Natural killer cell treated with Interleukin-12 subunit alpha and Interleukin-12 subunit beta and Interleukin-15 and Interleukin-18, amount 100 ng/mL, for 72 hours (primary cell): ENCODE measurements around the gene TBC1D1. TPM values are rescaled to one million over a fixed set of nuclear protein-coding genes. Genes with fewer than 3 reads are reported as not detected.
"Not testable (repeated sequence)": the region's sequence is repeated elsewhere in the genome, so short reads cannot be mapped to it uniquely, and the experiment has no call there.

Experiments
- ATAC-seq, 2 donors: fragments of 150-1000 bp; cut with Tn5 transposase in 1 of 2; sonication (Bioruptor Pico), chemical (Tn5 transposase) in 1 of 2; 2 replicates each; pipeline ENCODE4 v1.10.0; 2021
- DNase-seq: peaks from one replicate; pipeline ENCODE4 v3.0.0; 2022; ENCODE audit warnings: low spot score
- H3K27ac Mint-ChIP-seq, 2 donors: 1 replicate in 1 of 2; 2 replicates in 1 of 2; pipeline ENCODE4 v1.8.0; 2022; ENCODE audit warnings: mixed read lengths in 2 of 2, mild to moderate bottlenecking in 1 of 2, moderate library complexity in 1 of 2
- H3K27me3 Mint-ChIP-seq, 2 donors: 1 replicate in 1 of 2; 2 replicates in 1 of 2; pipeline ENCODE4 v1.8.0; 2022; ENCODE audit warnings: mixed read lengths in 2 of 2
- H3K36me3 Mint-ChIP-seq: one replicate; pipeline ENCODE4 v1.8.0; 2022; ENCODE audit warnings: mixed read lengths
- H3K4me1 Mint-ChIP-seq, 2 donors: 1 replicate in 1 of 2; 2 replicates in 1 of 2; pipeline ENCODE4 v1.8.0; 2022; ENCODE audit warnings: low read depth in 2 of 2, mixed read lengths in 2 of 2, mild to moderate bottlenecking in 1 of 2
- H3K4me3 Mint-ChIP-seq: one replicate; pipeline ENCODE4 v1.8.0; 2022; ENCODE audit warnings: mixed read lengths
- H3K9me3 Mint-ChIP-seq: 2 replicates; pipeline ENCODE4 v1.8.0; 2022; ENCODE audit warnings: mixed read lengths
- total RNA-seq, 2 donors: library from RNA; stranded (reverse); gene quantifications; one replicate each; pipeline ENCODE4 v1.2.3, GENCODE V29; 2022

TBC1D1 gene
- total RNA-seq, 2 donors from 2014 or later, result 47.9 to 66.6 TPM

DNA sequence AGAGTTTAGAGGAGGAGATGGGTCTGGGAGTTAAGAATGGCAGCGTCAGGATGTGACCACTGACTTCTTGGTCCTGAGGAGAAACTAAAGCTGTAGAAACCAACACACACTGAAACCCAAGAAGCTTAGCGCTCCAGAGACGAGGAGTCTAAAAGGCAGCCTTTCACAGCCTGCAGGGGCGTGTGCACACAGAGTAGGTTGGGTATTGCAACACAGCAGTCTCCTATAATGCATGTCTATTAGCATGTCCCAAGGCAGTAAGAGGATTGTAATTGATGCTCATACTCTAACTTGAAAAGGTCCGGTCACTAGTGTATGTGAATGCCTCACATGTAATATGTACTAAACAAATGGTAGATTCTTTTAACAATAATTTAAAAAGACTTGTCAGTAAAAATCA is 126.7 kb downstream of the TBC1D1 start:
- Mint-ChIP-seq H3K4me1 (peaks cover 0 to 10% of the 10 kb centered on the region in 2 donors), H3K27ac (no peak overlapping the region)

DNA sequence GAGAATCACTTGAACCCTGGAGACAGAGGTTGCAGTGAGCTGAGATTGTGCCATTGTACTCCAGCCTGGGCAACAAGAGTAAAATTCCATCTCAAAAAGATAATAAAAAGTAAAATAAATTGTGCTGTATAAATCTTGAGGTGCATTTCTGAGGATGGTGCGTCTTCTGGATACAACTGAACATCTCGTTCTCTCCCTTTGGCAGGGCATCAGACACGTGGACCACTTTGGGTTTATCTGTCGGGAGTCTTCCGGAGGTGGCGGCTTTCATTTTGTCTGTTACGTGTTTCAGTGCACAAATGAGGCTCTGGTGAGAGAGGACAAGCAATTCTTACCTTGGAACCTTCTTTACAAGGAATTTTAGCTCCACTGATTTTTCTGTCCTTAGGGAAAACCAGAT is 129.5 kb downstream of the TBC1D1 start:
- H3K9me3 Mint-ChIP-seq, result no peaks in the 10 kb centered on the region
- no peak overlapping the region for H3K4me3 Mint-ChIP-seq
- no peak for DNase-seq
- H3K36me3 Mint-ChIP-seq, result peaks cover 24% of the 10 kb centered on the region
- H3K27me3 Mint-ChIP-seq, result no peaks in the 10 kb centered on the region
- no peak overlapping the region for H3K27ac Mint-ChIP-seq
- H3K4me1 Mint-ChIP-seq, result peaks cover 14 to 26% of the 10 kb centered on the region in 2 donors
- ATAC-seq, result no peak

More for the DNA sequence above, 126.7 kb downstream of the TBC1D1 start:
- H3K4me3 Mint-ChIP-seq, result no peak overlapping the region
- no peaks in the 10 kb centered on the region for H3K9me3 Mint-ChIP-seq
- peaks cover 16% of the 10 kb centered on the region for H3K36me3 Mint-ChIP-seq
- no peaks in the 10 kb centered on the region for H3K27me3 Mint-ChIP-seq
- DNase-seq (no peak), ATAC-seq (no peak)

GRCh38 chr4:38020961-38021360 is 130.1 kb downstream of the TBC1D1 start:
- H3K4me3 Mint-ChIP-seq, H3K9me3 Mint-ChIP-seq, H3K27me3 Mint-ChIP-seq, H3K27ac Mint-ChIP-seq, ATAC-seq, DNase-seq: not testable (repeated sequence)
- peaks cover 24% of the 10 kb centered on the region for H3K36me3 Mint-ChIP-seq
- peaks cover 14 to 26% of the 10 kb centered on the region in 2 donors for H3K4me1 Mint-ChIP-seq

- Mint-ChIP-seq H3K27me3 (no peaks in the 10 kb centered on the region), H3K27ac (no peak overlapping the region), H3K36me3 (peaks cover 24% of the 10 kb centered on the region), H3K4me3 (no peak overlapping the region), H3K4me1 (peaks cover 14 to 26% of the 10 kb centered on the region in 2 donors), H3K9me3 (no peaks in the 10 kb centered on the region)
- DNase-seq (no peak), ATAC-seq (no peak)
Measured at GRCh38 chr4:38021751-38022150, 130.9 kb downstream of the TBC1D1 start.

DNA sequence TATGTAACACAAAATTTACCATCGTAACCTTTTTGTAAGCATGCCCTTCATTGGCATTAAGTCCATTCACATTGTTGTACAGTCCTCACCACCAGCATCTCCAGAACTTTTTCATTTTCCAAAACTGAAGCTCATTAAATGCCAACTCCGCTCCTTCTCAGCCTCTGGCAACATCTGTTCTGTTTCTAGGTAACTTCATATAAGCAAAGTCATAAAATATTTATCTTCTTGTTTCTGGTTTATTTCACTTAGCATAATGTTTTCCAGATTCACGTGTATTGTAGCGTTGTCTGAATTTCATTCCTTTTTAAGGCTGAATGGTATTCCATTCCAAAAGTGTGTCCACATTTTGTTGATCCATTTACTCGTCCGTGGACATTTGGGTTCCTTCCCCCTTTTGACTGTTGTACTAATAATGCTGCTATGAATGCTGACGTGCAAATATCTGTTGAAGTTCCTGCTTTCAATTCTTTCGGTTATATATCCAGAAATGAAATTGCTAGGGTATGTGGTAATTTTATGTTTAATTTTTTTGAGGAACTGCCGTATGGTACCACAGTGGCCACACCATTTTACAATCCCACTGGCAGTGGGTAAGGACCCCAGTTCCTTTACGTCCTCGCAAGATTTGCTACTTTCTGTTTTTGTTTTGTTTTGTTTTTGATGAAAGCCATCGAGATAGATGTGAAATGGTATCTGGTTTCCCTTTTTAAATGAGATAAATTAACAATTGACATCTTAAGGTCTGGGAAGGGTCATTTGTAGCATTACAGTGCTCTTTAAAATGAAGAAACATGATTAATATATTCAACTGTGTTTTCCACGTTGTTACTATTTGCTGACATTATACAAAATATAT is 132.7 kb downstream of the TBC1D1 start:
- peak overlapping the region; percentile 50 to 71 for H3K27ac Mint-ChIP-seq
- DNase-seq, result no peak
- peak overlapping the region; percentile 88 for H3K4me3 Mint-ChIP-seq
- peaks cover 24% of the 10 kb centered on the region for H3K36me3 Mint-ChIP-seq
- H3K4me1 Mint-ChIP-seq, result peaks cover 14 to 26% of the 10 kb centered on the region in 2 donors
- no peaks in the 10 kb centered on the region for H3K27me3 Mint-ChIP-seq
- no peak for ATAC-seq
- H3K9me3 Mint-ChIP-seq, result no peaks in the 10 kb centered on the region

DNA sequence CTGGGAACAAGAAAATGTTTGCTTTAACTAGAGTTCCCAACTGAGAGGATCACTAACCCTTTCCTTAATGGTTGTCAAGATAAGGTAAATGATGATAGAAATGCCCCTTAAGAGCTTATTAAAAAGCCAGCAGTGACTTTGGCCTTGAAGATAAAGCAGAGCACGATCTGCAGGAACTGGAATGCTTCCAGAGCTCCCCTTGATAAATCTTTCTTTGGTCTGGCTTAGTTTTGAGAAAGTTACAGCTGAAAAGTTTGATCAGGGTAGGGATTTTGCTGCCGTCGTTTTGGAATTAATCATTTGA is 133.3 kb downstream of the TBC1D1 start:
- no peaks in the 10 kb centered on the region for H3K9me3 Mint-ChIP-seq
- peak overlapping the region; percentile 50 to 71 for H3K27ac Mint-ChIP-seq
- no peak for ATAC-seq
- peak overlapping the region; percentile 88 for H3K4me3 Mint-ChIP-seq
- no peak for DNase-seq
- peaks cover 14 to 26% of the 10 kb centered on the region in 2 donors for H3K4me1 Mint-ChIP-seq
- no peaks in the 10 kb centered on the region for H3K27me3 Mint-ChIP-seq
- H3K36me3 Mint-ChIP-seq, result peaks cover 24% of the 10 kb centered on the region

DNA sequence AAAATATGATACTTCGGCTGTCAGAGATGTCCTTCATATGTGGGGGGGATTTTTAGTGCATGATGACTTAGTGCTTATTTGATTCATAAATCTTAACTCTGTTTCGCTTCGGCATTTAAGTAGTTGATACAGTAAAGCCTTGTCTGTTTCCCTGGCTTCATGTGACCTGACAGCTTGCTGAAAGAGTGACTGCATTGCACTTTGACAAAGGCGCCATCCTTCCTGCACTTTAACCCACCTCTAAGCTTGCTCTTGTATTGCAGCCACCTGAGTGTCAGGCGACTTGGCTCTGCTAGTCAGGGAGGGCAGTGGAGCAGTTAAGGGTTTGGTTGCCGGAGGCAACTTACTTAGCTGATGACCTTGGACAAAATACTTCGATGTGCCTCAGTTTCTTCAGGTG is 134.8 kb downstream of the TBC1D1 start:
- Mint-ChIP-seq H3K27me3 (no peaks in the 10 kb centered on the region), H3K36me3 (peaks cover 28% of the 10 kb centered on the region), H3K4me1 (peaks cover 14 to 26% of the 10 kb centered on the region in 2 donors), H3K27ac (no peak overlapping the region), H3K4me3 (no peak overlapping the region), H3K9me3 (no peaks in the 10 kb centered on the region)
- no peak for DNase-seq
- no peak for ATAC-seq

DNA sequence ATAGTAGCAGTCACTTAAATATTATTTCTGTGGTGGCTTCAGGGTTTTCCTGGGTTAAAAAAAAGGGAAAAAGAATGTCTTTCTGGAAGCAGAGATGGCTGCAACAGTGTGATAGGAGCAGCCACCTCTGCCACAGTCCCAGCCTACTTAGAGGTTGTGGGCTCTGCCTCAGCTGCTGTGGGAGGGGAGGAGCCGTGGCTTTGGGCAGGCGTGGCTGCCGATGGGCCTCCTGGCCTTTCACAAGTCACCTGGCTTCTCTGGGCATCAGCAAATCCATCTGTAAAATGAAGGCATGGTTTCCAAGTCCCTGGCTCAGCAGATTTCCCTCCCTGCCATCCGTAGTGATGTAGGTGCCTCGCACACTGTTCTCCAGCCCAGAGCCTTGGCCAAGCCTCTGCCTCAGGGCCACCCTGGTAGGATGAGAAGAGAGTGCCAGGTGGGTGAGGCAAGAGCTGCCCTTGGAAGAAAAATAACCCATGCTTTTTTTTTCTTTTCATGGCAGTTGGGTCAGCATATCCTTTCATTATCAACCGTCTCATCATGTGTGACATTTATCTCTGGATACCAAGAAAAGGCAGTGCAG is 135.4 kb downstream of the TBC1D1 start:
- peaks cover 14 to 26% of the 10 kb centered on the region in 2 donors for H3K4me1 Mint-ChIP-seq
- peaks cover 22% of the 10 kb centered on the region for H3K36me3 Mint-ChIP-seq

DNA sequence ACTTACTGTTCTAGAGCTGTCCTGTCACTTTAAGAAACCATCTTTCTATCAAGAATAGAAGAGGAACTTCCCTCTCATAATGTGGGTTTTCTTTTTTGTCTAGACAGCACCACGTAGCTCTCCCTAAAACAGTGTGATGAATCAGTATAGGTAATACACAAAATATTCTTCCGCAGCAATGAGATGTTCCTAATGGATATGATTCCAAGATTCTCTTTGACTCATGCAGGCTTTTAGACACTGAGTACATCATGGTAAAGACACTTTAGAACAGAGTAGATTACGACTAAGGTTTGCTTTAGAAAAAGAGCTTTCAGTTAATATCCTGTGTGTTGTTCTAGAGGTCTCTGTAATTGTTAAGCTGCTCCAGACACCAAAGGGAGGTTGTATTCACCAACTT is 139.1 kb downstream of the TBC1D1 start:
- Mint-ChIP-seq H3K4me1 (no peaks in the 10 kb centered on the region), H3K36me3 (peaks cover 5% of the 10 kb centered on the region), H3K4me3 (no peak overlapping the region), H3K9me3 (no peaks in the 10 kb centered on the region), H3K27me3 (no peaks in the 10 kb centered on the region), H3K27ac (no peak overlapping the region)
- no peak for ATAC-seq
- no peak for DNase-seq

More for the DNA sequence above, 135.4 kb downstream of the TBC1D1 start:
- Mint-ChIP-seq H3K9me3 (no peaks in the 10 kb centered on the region), H3K27me3 (no peaks in the 10 kb centered on the region), H3K27ac (no peak overlapping the region), H3K4me3 (no peak overlapping the region)
- no peak for ATAC-seq
- DNase-seq, result no peak

DNA sequence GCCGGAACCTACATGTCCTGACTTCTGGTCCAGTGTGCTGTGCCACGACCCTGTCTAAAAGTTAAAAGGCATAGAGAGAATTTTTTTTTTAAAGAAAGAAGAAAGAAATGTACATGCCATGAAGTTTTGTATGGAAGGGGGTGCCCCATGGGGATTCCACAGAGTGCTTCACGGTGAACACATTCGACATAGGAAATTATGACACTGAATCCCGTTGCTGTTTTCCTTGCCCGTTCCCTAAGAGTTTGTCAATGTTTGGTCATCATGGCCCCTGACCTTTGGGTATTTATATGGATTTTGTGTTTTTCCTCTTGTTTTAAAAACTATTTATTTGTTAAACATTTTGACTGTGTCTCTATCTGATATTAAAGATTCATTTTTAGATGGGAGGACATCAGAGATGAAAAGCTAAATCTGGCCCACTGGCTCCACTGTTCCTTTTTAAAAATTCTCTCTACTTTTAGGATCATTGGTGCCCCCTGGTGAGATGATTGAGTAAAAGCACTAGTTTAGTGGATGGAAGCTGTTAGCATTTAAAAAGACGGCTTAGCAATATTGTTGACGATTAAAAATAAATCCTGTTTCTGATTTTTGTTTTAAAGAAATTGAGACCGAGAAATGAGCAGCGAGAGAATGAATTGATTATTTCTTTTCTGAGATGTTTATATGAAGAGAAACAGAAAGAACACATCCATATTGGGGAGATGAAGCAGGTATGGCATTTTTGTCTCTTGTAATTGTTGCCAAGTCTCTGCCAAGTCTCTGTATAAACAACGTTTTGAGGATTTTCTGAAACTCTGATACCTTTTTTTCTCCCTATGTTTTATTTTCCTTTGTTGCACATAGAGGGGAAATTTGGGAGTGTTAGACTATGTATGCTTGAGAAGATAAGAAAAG is 144.3 kb downstream of the TBC1D1 start:
- peak overlapping the region in 1 of 2 donors; percentile 39 for H3K27ac Mint-ChIP-seq

DNA sequence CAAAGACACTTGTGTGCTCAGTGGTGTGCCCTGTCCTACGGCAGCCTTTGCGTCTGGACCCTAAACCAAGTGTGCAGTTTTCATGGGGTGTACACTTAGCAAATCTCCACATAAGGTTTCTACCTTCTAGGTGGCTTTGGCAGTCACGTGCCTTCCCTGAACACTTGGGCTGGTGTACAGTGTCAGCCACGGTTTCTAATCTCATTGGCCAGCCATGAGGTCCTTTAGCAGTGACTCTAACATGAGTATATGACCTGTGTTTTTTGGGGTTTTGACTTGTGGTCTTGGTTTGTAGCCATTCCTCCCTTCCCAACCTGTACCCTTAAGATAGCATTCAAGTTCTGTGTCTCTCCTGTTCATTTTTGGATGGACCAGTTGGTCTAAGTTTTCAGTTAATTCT is 145.7 kb downstream of the TBC1D1 start:
- Mint-ChIP-seq H3K27me3 (no peaks in the 10 kb centered on the region), H3K36me3 (peaks cover 11% of the 10 kb centered on the region), H3K9me3 (no peaks in the 10 kb centered on the region), H3K4me3 (no peak overlapping the region), H3K4me1 (no peaks in the 10 kb centered on the region), H3K27ac (no peak overlapping the region)
- ATAC-seq (no peak), DNase-seq (no peak)

More for the DNA sequence above, 144.3 kb downstream of the TBC1D1 start:
- Mint-ChIP-seq H3K4me3 (no peak overlapping the region), H3K4me1 (no peaks in the 10 kb centered on the region), H3K27me3 (no peaks in the 10 kb centered on the region), H3K36me3 (peaks cover 6% of the 10 kb centered on the region), H3K9me3 (no peaks in the 10 kb centered on the region)
- DNase-seq (no peak), ATAC-seq (no peak)

DNA sequence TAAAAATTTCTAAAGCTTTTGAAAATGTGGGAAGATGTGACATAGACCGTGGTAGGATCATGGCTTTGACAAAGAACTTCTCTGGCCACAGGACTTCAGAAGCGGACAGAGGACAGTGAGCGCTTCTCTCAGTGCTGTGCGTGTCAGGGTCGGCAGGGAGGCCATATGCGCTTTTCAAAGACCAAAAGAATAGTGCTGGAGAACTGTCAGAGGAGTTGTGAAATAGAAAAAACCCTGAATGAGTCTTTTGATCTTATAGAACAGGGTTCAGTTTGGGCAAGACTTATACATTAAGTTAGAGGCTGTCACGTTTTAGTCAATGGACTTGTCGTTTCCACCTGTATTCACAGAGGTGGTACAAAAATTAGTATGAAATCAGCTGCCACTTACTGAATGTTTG is 146.7 kb downstream of the TBC1D1 start:
- Mint-ChIP-seq H3K27me3 (no peaks in the 10 kb centered on the region), H3K4me1 (no peaks in the 10 kb centered on the region), H3K27ac (no peak overlapping the region), H3K9me3 (no peaks in the 10 kb centered on the region), H3K4me3 (no peak overlapping the region), H3K36me3 (peaks cover 11% of the 10 kb centered on the region)
- no peak for DNase-seq
- no peak for ATAC-seq

GRCh38 chr4:38040619-38041018 is 149.7 kb downstream of the TBC1D1 start:
- H3K9me3 Mint-ChIP-seq, result no peaks in the 10 kb centered on the region
- H3K27ac Mint-ChIP-seq, result no peak overlapping the region
- no peak for DNase-seq
- H3K4me3 Mint-ChIP-seq, result no peak overlapping the region
- H3K4me1 Mint-ChIP-seq, result no peaks in the 10 kb centered on the region
- H3K36me3 Mint-ChIP-seq, result peaks cover 18% of the 10 kb centered on the region
- no peaks in the 10 kb centered on the region for H3K27me3 Mint-ChIP-seq
- ATAC-seq, result no peak

DNA sequence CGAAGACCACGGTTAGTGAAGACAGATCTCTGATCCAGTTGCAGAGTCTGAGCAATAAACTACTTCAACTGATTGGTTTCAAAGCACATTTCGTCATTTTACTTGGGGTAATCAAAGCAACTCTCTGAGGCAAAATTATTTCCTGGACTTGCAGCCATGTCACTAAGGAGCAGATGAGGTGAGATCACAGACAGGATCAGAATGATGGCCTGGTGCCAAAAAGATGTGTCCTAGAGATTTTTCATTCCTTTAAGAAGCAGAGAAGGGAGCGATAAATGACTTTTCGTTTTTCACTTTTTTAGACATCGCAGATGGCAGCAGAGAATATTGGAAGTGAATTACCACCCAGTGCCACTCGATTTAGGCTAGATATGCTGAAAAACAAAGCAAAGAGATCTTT is 153.2 kb downstream of the TBC1D1 start:
- Mint-ChIP-seq H3K27me3 (no peaks in the 10 kb centered on the region), H3K4me3 (no peak overlapping the region), H3K27ac (no peak overlapping the region), H3K4me1 (no peaks in the 10 kb centered on the region), H3K36me3 (peaks cover 19% of the 10 kb centered on the region), H3K9me3 (no peaks in the 10 kb centered on the region)
- DNase-seq (no peak), ATAC-seq (no peak)
